ENCODE data around the gene OGFOD1. TPM values are rescaled to one million over a fixed set of nuclear protein-coding genes. Genes with fewer than 3 reads are reported as not detected.
A peak's percentile ranks its signal among the peaks of the same experiment; 100 is the strongest.

Gene OGFOD1
- total and polyA plus RNA-seq, 9 of the 15 experiments (the other 6 are each of a cell fraction or from before 2014, with no cell fraction given) = 60.4 to 134 (median 85.8) TPM

DNA sequence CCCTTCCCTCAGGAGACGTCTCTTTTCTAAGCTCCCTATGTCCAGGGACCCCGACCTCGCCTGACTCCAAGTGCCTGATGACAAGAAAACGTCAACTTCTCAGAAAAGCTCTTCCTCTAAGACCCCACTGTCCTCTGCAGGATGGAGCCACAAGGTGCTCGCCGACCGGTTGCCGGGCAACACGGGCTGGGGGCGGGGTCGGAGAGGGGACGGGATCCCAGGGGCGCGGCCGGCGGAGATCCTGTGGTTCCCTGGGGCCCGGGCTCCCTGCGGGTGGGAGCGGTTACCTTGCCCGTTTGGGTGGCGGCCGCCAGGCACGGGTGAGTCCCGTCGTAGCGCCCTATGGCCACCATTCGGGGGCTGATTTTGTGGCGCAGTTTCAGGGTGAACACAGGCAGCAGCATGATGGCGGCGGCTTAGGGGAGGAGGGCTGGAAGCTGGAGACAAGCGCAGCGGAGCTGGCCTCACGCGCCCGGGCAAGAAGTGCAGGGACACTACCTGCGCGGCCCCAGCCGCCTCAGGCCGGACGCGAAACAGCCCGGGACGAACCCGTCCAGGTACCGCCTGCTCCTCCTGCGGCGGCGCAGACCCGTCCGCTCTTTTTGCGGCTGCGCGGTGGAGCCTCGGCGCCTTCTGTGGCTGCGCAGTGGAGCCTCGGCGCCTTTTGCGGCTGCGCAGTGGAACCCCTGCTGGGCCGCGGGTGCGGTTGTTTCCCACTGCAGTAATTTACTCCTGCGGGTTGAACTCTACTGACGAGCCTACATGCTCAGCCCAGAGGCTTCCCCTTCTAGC, 68.3 kb downstream of the OGFOD1 start, which contains the start of gene BBS2 (continued):
- TF ChIP-seq TEAD4 (IDR thresholded peaks at IDR 0.05; ENCODE audit: low read length) = no peak
- no peak for TF ChIP-seq TEAD4 (CRISPR knock-in tag; IDR thresholded peaks at IDR 0.05; ENCODE audit: borderline replicate concordance)
- peak; percentile 66 for TF ChIP-seq ZNF263 (CRISPR knock-in tag; IDR thresholded peaks at IDR 0.05; ENCODE audit: borderline replicate concordance)
- TF ChIP-seq, protein P1, sequence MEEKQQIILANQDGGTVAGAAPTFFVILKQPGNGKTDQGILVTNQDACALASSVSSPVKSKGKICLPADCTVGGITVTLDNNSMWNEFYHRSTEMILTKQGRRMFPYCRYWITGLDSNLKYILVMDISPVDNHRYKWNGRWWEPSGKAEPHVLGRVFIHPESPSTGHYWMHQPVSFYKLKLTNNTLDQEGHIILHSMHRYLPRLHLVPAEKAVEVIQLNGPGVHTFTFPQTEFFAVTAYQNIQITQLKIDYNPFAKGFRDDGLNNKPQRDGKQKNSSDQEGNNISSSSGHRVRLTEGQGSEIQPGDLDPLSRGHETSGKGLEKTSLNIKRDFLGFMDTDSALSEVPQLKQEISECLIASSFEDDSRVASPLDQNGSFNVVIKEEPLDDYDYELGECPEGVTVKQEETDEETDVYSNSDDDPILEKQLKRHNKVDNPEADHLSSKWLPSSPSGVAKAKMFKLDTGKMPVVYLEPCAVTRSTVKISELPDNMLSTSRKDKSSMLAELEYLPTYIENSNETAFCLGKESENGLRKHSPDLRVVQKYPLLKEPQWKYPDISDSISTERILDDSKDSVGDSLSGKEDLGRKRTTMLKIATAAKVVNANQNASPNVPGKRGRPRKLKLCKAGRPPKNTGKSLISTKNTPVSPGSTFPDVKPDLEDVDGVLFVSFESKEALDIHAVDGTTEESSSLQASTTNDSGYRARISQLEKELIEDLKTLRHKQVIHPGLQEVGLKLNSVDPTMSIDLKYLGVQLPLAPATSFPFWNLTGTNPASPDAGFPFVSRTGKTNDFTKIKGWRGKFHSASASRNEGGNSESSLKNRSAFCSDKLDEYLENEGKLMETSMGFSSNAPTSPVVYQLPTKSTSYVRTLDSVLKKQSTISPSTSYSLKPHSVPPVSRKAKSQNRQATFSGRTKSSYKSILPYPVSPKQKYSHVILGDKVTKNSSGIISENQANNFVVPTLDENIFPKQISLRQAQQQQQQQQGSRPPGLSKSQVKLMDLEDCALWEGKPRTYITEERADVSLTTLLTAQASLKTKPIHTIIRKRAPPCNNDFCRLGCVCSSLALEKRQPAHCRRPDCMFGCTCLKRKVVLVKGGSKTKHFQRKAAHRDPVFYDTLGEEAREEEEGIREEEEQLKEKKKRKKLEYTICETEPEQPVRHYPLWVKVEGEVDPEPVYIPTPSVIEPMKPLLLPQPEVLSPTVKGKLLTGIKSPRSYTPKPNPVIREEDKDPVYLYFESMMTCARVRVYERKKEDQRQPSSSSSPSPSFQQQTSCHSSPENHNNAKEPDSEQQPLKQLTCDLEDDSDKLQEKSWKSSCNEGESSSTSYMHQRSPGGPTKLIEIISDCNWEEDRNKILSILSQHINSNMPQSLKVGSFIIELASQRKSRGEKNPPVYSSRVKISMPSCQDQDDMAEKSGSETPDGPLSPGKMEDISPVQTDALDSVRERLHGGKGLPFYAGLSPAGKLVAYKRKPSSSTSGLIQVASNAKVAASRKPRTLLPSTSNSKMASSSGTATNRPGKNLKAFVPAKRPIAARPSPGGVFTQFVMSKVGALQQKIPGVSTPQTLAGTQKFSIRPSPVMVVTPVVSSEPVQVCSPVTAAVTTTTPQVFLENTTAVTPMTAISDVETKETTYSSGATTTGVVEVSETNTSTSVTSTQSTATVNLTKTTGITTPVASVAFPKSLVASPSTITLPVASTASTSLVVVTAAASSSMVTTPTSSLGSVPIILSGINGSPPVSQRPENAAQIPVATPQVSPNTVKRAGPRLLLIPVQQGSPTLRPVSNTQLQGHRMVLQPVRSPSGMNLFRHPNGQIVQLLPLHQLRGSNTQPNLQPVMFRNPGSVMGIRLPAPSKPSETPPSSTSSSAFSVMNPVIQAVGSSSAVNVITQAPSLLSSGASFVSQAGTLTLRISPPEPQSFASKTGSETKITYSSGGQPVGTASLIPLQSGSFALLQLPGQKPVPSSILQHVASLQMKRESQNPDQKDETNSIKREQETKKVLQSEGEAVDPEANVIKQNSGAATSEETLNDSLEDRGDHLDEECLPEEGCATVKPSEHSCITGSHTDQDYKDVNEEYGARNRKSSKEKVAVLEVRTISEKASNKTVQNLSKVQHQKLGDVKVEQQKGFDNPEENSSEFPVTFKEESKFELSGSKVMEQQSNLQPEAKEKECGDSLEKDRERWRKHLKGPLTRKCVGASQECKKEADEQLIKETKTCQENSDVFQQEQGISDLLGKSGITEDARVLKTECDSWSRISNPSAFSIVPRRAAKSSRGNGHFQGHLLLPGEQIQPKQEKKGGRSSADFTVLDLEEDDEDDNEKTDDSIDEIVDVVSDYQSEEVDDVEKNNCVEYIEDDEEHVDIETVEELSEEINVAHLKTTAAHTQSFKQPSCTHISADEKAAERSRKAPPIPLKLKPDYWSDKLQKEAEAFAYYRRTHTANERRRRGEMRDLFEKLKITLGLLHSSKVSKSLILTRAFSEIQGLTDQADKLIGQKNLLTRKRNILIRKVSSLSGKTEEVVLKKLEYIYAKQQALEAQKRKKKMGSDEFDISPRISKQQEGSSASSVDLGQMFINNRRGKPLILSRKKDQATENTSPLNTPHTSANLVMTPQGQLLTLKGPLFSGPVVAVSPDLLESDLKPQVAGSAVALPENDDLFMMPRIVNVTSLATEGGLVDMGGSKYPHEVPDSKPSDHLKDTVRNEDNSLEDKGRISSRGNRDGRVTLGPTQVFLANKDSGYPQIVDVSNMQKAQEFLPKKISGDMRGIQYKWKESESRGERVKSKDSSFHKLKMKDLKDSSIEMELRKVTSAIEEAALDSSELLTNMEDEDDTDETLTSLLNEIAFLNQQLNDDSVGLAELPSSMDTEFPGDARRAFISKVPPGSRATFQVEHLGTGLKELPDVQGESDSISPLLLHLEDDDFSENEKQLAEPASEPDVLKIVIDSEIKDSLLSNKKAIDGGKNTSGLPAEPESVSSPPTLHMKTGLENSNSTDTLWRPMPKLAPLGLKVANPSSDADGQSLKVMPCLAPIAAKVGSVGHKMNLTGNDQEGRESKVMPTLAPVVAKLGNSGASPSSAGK (IDR thresholded peaks at IDR 0.05) = no peak; the same call in 1 of the 2 replicates
- TF ChIP-seq, protein P2, sequence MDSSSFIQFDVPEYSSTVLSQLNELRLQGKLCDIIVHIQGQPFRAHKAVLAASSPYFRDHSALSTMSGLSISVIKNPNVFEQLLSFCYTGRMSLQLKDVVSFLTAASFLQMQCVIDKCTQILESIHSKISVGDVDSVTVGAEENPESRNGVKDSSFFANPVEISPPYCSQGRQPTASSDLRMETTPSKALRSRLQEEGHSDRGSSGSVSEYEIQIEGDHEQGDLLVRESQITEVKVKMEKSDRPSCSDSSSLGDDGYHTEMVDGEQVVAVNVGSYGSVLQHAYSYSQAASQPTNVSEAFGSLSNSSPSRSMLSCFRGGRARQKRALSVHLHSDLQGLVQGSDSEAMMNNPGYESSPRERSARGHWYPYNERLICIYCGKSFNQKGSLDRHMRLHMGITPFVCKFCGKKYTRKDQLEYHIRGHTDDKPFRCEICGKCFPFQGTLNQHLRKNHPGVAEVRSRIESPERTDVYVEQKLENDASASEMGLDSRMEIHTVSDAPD (CRISPR knock-in tag; IDR thresholded peaks at IDR 0.05) = no peak
- TF ChIP-seq TRIM28 (IDR thresholded peaks at IDR 0.05) = no peak
- TF ChIP-seq, protein P3, sequence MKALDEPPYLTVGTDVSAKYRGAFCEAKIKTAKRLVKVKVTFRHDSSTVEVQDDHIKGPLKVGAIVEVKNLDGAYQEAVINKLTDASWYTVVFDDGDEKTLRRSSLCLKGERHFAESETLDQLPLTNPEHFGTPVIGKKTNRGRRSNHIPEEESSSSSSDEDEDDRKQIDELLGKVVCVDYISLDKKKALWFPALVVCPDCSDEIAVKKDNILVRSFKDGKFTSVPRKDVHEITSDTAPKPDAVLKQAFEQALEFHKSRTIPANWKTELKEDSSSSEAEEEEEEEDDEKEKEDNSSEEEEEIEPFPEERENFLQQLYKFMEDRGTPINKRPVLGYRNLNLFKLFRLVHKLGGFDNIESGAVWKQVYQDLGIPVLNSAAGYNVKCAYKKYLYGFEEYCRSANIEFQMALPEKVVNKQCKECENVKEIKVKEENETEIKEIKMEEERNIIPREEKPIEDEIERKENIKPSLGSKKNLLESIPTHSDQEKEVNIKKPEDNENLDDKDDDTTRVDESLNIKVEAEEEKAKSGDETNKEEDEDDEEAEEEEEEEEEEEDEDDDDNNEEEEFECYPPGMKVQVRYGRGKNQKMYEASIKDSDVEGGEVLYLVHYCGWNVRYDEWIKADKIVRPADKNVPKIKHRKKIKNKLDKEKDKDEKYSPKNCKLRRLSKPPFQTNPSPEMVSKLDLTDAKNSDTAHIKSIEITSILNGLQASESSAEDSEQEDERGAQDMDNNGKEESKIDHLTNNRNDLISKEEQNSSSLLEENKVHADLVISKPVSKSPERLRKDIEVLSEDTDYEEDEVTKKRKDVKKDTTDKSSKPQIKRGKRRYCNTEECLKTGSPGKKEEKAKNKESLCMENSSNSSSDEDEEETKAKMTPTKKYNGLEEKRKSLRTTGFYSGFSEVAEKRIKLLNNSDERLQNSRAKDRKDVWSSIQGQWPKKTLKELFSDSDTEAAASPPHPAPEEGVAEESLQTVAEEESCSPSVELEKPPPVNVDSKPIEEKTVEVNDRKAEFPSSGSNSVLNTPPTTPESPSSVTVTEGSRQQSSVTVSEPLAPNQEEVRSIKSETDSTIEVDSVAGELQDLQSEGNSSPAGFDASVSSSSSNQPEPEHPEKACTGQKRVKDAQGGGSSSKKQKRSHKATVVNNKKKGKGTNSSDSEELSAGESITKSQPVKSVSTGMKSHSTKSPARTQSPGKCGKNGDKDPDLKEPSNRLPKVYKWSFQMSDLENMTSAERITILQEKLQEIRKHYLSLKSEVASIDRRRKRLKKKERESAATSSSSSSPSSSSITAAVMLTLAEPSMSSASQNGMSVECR (CRISPR knock-in tag; IDR thresholded peaks at IDR 0.05) = peak; percentile 55; the same call in 1 of the 2 replicates
- TF ChIP-seq, protein P4, sequence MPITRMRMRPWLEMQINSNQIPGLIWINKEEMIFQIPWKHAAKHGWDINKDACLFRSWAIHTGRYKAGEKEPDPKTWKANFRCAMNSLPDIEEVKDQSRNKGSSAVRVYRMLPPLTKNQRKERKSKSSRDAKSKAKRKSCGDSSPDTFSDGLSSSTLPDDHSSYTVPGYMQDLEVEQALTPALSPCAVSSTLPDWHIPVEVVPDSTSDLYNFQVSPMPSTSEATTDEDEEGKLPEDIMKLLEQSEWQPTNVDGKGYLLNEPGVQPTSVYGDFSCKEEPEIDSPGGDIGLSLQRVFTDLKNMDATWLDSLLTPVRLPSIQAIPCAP (CRISPR knock-in tag; IDR thresholded peaks at IDR 0.05; ENCODE audit: borderline replicate concordance) = no peak
